Gastroesophageal sphincter (tissue), 4 donors: ENCODE data around the gene CDK14. TPM values are rescaled to one million over a fixed set of nuclear protein-coding genes. Genes with fewer than 3 reads are reported as not detected.
"Not testable (repeated sequence)": the region's sequence is repeated elsewhere in the genome, so short reads cannot be mapped to it uniquely, and the experiment has no call there.

Source experiments
- ATAC-seq: fragments of 150-250 bp; one replicate; pipeline ENCODE4 v1.9.1; 2016; ENCODE audit warnings: mild to moderate bottlenecking, moderate library complexity
- H3K27ac ChIP-seq, 4 donors: fragments of 200-600 bp; sonication (generic) in 3 of 4; 1 replicate in 3 of 4; 2 replicates in 1 of 4; pipeline ENCODE4 v1.5.1; 2016 to 2019
- H3K27me3 ChIP-seq: fragments of 200-600 bp; sonication (generic); one replicate; pipeline ENCODE4 v1.5.1; 2019
- H3K36me3 ChIP-seq, 2 donors: fragments of 200-600 bp; sonication (generic); one replicate each; pipeline ENCODE4 v1.5.1; 2019; ENCODE audit warnings: control low read depth in 1 of 2
- H3K4me1 ChIP-seq, 3 donors: fragments of 200-600 bp; sonication (generic); 1 replicate in 2 of 3; 2 replicates in 1 of 3; pipeline ENCODE4 v1.5.1; 2016 to 2019; ENCODE audit warnings: control low read depth in 2 of 3
- H3K4me3 ChIP-seq, 2 donors: fragments of 200-600 bp; sonication (generic); one replicate each; pipeline ENCODE4 v1.5.1; 2019; ENCODE audit warnings: mild to moderate bottlenecking in 1 of 2, moderate library complexity in 1 of 2
- H3K9me3 ChIP-seq, 3 donors: fragments of 200-600 bp; sonication (generic); one replicate each; pipeline ENCODE4 v1.5.1; 2017 to 2019; ENCODE audit warnings: control low read depth in 2 of 3
- EP300 ChIP-seq: sonication (generic); formaldehyde crosslinking; IDR thresholded peaks from one replicate; pipeline ENCODE4 v1.6.1; 2017; ENCODE audit warnings: antibody characterized with exemption, mild to moderate bottlenecking
- POLR2A ChIP-seq, 2 donors: fragments of 450-650 bp; IDR thresholded peaks; one replicate each; pipeline ENCODE4 v1.6.1; 2017; ENCODE audit warnings: antibody characterized with exemption in 2 of 2, mild to moderate bottlenecking in 2 of 2, moderate library complexity in 1 of 2
- POLR2AphosphoS5 ChIP-seq: sonication (generic); formaldehyde crosslinking; IDR thresholded peaks from one replicate; pipeline ENCODE4 v1.6.1; 2017; ENCODE audit warnings: antibody characterized with exemption
- WGBS, 2 donors: methylation state at CpG; one replicate each; pipeline ENCODE4 v1.1.5; 2018; ENCODE audit warnings: low coverage in 1 of 2; 5-methylcytosine and 5-hydroxymethylcytosine counted together
- total RNA-seq, 4 donors: library from RNA; depleted of rRNA; stranded (reverse); fragments of >200 nt; gene quantifications; one replicate each; pipeline ENCODE4 v1.1.0, GENCODE V29; 2016
- TF ChIP-seq, protein P1 (sequence below), 4 experiments: fragments of 200-600 bp in 2 of 4; fragments of 450-650 bp in 2 of 4; sonication (generic) in 1 of 4; IDR thresholded peaks; one replicate each; pipeline ENCODE4 v1.5.1; 2017 to 2019; ENCODE audit warnings: antibody characterized with exemption in 4 of 4, mild to moderate bottlenecking in 2 of 4, moderate library complexity in 2 of 4

CDK14 gene
- total RNA-seq, 4 donors from 2014 or later, result 14.8 to 28.7 (median 18.4) TPM

GRCh38 chr7:91168871-91169829 is 573.0 kb downstream of the CDK14 start:
- no peaks in the 10 kb centered on the region for H3K9me3 ChIP-seq
- no peaks in the 10 kb centered on the region for H3K27me3 ChIP-seq
- no peaks in the 10 kb centered on the region for H3K4me1 ChIP-seq
- 75 to 83% methylated on average over 9 to 11 of the region's 11 CpGs for WGBS, 2 donors
- no peaks in the 10 kb centered on the region for H3K36me3 ChIP-seq
- ATAC-seq, result no peak
- no peak overlapping the region for H3K27ac ChIP-seq
- no peak overlapping the region for H3K4me3 ChIP-seq
- no peak for TF ChIP-seq EP300

DNA sequence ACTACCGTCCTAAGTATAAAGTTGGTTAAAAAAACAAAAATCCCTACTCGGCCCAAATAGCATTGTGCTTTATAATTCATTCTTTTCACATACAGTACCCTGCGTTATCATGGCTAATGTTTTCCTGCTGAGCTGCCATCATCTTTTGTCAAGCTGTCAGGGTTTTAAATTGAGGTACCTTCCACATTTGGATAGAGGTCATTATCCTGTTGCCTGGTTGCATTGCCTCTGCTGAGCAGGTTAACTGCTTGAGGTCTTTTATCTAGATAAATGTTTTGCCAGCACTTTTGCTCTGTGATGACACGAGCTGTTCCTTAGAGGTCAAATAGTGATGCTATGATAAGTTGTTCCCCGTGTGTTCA is 573.7 kb downstream of the CDK14 start:
- Histone ChIP-seq H3K27me3 (no peaks in the 10 kb centered on the region), H3K27ac (no peak overlapping the region), H3K4me1 (no peaks in the 10 kb centered on the region), H3K9me3 (no peaks in the 10 kb centered on the region), H3K36me3 (no peaks in the 10 kb centered on the region), H3K4me3 (no peak overlapping the region)
- 57 to 80% methylated on average over 5 of the region's 5 CpGs for WGBS, 2 donors
- TF ChIP-seq EP300, result no peak
- TF ChIP-seq, protein P1, sequence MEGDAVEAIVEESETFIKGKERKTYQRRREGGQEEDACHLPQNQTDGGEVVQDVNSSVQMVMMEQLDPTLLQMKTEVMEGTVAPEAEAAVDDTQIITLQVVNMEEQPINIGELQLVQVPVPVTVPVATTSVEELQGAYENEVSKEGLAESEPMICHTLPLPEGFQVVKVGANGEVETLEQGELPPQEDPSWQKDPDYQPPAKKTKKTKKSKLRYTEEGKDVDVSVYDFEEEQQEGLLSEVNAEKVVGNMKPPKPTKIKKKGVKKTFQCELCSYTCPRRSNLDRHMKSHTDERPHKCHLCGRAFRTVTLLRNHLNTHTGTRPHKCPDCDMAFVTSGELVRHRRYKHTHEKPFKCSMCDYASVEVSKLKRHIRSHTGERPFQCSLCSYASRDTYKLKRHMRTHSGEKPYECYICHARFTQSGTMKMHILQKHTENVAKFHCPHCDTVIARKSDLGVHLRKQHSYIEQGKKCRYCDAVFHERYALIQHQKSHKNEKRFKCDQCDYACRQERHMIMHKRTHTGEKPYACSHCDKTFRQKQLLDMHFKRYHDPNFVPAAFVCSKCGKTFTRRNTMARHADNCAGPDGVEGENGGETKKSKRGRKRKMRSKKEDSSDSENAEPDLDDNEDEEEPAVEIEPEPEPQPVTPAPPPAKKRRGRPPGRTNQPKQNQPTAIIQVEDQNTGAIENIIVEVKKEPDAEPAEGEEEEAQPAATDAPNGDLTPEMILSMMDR (IDR thresholded peaks at IDR 0.05), result no peak
- ATAC-seq, result no peak

DNA sequence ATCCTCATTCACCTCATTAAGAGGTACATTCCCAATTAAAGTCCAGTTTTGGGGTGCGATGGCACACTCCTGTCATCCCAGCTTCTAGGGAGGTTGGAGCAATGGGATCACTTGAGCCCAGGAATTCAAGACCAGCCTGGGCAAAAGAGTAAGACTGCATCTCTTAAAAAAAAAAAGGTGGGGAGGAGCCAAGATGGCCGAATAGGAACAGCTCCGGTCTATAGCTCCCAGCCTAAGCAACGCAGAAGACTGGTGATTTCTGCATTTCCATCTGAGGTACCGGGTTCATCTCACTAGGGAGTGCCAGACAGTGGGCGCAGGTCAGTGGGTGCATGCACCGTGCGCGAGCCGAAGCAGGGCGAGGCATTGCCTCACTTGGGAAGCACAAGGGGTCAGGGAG is 577.1 kb downstream of the CDK14 start:
- not testable (repeated sequence) for H3K9me3 ChIP-seq, H3K4me3 ChIP-seq, H3K27me3 ChIP-seq, H3K27ac ChIP-seq, ATAC-seq, H3K36me3 ChIP-seq, H3K4me1 ChIP-seq
- 89% methylated on average over 5 of the region's 11 CpGs; no CpG with 5 or more reads in 1 of the 2 donors for WGBS, 2 donors

DNA sequence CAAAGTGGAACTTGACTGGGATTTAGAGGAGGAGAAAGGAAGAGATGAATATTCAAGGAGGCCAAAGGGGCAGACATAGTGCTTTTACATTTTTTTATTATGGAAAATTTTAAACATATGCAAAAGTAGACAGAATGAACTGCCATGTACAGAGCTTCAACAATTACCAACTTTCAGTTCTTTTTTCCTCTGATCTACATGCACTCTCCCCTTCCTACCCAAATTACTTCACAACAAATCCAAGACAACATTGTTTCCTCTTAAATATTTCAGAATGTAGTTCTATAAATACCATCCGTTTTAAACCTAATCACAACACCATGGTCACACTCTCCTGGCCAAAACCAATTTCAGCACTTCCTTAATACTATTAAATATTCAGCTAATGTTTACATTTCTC is 584.6 kb downstream of the CDK14 start:
- ATAC-seq, result no peak
- H3K9me3 ChIP-seq, result peaks cover 0 to 7% (median 0%) of the 10 kb centered on the region in 3 donors
- H3K36me3 ChIP-seq, result no peaks in the 10 kb centered on the region
- WGBS, 2 donors, result 36 to 46% methylated on average over 1 of the region's 1 CpG
- TF ChIP-seq POLR2A (IDR thresholded peaks at IDR 0.05) (no peak), EP300 (no peak), POLR2AphosphoS5 (no peak)
- TF ChIP-seq, protein P1 (IDR thresholded peaks at IDR 0.05), result no peak
- H3K4me1 ChIP-seq, result no peaks in the 10 kb centered on the region
- no peak overlapping the region for H3K27ac ChIP-seq
- no peak overlapping the region for H3K4me3 ChIP-seq
- no peaks in the 10 kb centered on the region for H3K27me3 ChIP-seq

- H3K27me3 ChIP-seq, result no peaks in the 10 kb centered on the region
- H3K27ac ChIP-seq, result no peak overlapping the region
- no peak for TF ChIP-seq POLR2A (IDR thresholded peaks at IDR 0.05)
- TF ChIP-seq, protein P1 (IDR thresholded peaks at IDR 0.05), result no peak
- H3K4me3 ChIP-seq, result no peak overlapping the region
- no peaks in the 10 kb centered on the region for H3K36me3 ChIP-seq
- H3K9me3 ChIP-seq, result peaks cover 0 to 7% (median 0%) of the 10 kb centered on the region in 3 donors
- H3K4me1 ChIP-seq, result no peaks in the 10 kb centered on the region
- no peak for ATAC-seq
Observed at GRCh38 chr7:91181949-91182348, 585.8 kb downstream of the CDK14 start.
